Transverse colon (tissue), 4 donors: ENCODE data around the gene RTP5. TPM values are rescaled to one million over a fixed set of nuclear protein-coding genes. Genes with fewer than 3 reads are reported as not detected.

Experiments used
- DNase-seq: peaks from one replicate; pipeline ENCODE4 v3.0.0-alpha.2; 2019
- H3K27ac ChIP-seq, 4 donors: fragments of 200-600 bp; sonication (generic); 2 replicates each; pipeline ENCODE4 v1.5.1; 2016 to 2018; ENCODE audit warnings: inconsistent platforms in 4 of 4
- H3K27me3 ChIP-seq: fragments of 200-600 bp; sonication (generic); 2 replicates; pipeline ENCODE4 v1.5.1; 2017; ENCODE audit warnings: inconsistent platforms
- H3K36me3 ChIP-seq, 4 donors: fragments of 200-600 bp; sonication (generic); 2 replicates each; pipeline ENCODE4 v1.5.1; 2017 to 2019; ENCODE audit warnings: inconsistent platforms in 4 of 4
- H3K4me1 ChIP-seq, 4 donors: fragments of 200-600 bp; sonication (generic); 2 replicates each; pipeline ENCODE4 v1.5.1; 2017 to 2020; ENCODE audit warnings: inconsistent platforms in 4 of 4
- H3K4me3 ChIP-seq, 4 donors: fragments of 200-600 bp; sonication (generic); 1 replicate in 1 of 4; 2 replicates in 3 of 4; pipeline versions ENCODE4 v1.5.1 to v1.6.1; 2017 to 2019; ENCODE audit warnings: inconsistent platforms in 4 of 4
- H3K9me3 ChIP-seq, 2 donors: fragments of 200-600 bp; sonication (generic); 2 replicates each; pipeline ENCODE4 v1.5.1; 2017 to 2019; ENCODE audit warnings: inconsistent platforms in 2 of 2
- CTCF ChIP-seq, 5 experiments: fragments of 200-600 bp in 3 of 5; fragments of 450-650 bp in 2 of 5; sonication (generic) in 3 of 5; IDR thresholded peaks; 1 replicate in 2 of 5; 2 replicates in 3 of 5; pipeline ENCODE4 v1.5.1; 2016 to 2017; ENCODE audit warnings: antibody characterized with exemption in 5 of 5, inconsistent platforms in 3 of 5, mild to moderate bottlenecking in 2 of 5, moderate library complexity in 1 of 5
- EP300 ChIP-seq: sonication (generic); formaldehyde crosslinking; IDR thresholded peaks from one replicate; pipeline ENCODE4 v1.6.1; 2017; ENCODE audit warnings: antibody characterized with exemption, low read depth
- POLR2A ChIP-seq: fragments of 450-650 bp; IDR thresholded peaks from one replicate; pipeline ENCODE4 v1.6.1; 2016; ENCODE audit warnings: antibody characterized with exemption, mild to moderate bottlenecking, moderate library complexity
- POLR2AphosphoS5 ChIP-seq, 3 donors: sonication (generic); formaldehyde crosslinking; IDR thresholded peaks; one replicate each; pipeline ENCODE4 v1.6.1; 2016; ENCODE audit warnings: antibody characterized with exemption in 3 of 3
- WGBS, 2 donors: methylation state at CpG; one replicate each; pipeline ENCODE4 v1.1.5; 2018; ENCODE audit warnings: low coverage in 1 of 2; 5-methylcytosine and 5-hydroxymethylcytosine counted together
- in situ Hi-C, 4 donors: fragments of 200-750 bp; cut with MboI; loops; one replicate each; pipeline versions ENCODE4 v1.15.0 to v1.15.1; 2017; ENCODE audit warnings: low sequenced_read_pairs in 3 of 4, low pct_ligation_motif_present in 1 of 4, low pct_unique_long_range_greater_than_20kb in 1 of 4
- intact Hi-C: fragments of 100-400 bp; cut with DNase I; formaldehyde crosslinking; loops from one replicate; pipeline ENCODE4 v1.15.1; 2023; ENCODE audit warnings: low total_unique reads
- total RNA-seq, 4 donors: library from RNA; depleted of rRNA; stranded (reverse); fragments of >200 nt; gene quantifications; one replicate each; pipeline ENCODE4 v1.1.0, GENCODE V29; 2016

The RTP5 gene
- total RNA-seq, 4 donors from 2014 or later = 0.16 TPM; not detected in 3

- intact Hi-C loops (no loop called here), in situ Hi-C loops (no loop called here)
- DNase-seq = no peak
- Histone ChIP-seq H3K27me3 (peaks cover 59% of the 10 kb centered on the region), H3K9me3 (no peaks in the 10 kb centered on the region), H3K27ac (no peak overlapping the region), H3K4me1 (peaks cover 0 to 2% (median under 1%) of the 10 kb centered on the region in 4 donors), H3K36me3 (no peaks in the 10 kb centered on the region), H3K4me3 (no peak overlapping the region)
- no peak for TF ChIP-seq POLR2A
- no peak for TF ChIP-seq POLR2AphosphoS5 (IDR thresholded peaks at IDR 0.05)
- TF ChIP-seq EP300 = no peak
- no peak for TF ChIP-seq CTCF (IDR thresholded peaks at IDR 0.05)
- 78 to 89% methylated on average over 3 of the region's 3 CpGs for WGBS, 2 donors
Observed at GRCh38 chr2:241865416-241865956, 4.0 kb upstream of the RTP5 start.

DNA sequence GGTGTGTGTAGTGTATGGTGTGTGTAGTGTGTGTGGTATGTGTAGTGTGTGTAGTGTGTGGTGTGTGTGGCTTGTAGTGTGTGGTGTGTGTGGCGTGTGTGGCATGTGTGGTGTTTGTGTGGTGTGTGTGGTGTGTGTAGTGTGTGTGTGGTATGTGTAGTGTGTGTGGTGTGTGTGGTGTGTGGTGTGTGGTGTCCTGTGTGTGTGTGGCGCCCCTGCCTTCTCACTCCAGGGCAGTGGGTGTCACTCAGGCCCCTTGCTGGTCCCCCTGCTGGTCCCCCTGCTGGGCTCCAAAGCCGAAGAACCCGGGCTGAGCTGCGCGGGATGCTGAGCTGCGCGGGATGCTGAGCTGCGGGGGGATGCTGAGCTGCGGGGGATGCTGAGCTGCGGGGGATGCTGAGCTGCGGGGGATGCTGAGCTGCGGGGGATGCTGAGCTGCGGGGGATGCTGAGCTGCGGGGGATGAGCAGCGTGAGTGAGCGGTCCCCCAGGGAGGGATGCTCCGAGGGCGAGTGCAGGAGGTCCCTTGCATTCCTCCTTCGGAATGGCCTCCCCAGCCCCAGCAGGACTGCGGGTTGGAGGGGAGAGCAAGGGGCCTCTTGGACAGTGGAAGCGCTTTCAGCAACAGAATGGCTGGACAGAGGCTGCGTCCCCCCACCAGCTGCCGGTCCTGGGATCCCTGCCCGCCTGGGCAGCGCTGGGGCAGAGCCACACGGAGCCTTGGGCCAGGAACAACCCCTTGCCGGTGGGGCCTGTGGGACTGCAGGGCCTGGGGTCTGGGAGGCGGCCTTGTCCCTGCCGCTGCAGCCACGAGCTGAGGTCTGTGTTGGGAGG, 3.4 kb upstream of the RTP5 start:
- DNase-seq = no peak
- peaks cover 60% of the 10 kb centered on the region for H3K27me3 ChIP-seq
- intact Hi-C loops = no loop called here

DNA sequence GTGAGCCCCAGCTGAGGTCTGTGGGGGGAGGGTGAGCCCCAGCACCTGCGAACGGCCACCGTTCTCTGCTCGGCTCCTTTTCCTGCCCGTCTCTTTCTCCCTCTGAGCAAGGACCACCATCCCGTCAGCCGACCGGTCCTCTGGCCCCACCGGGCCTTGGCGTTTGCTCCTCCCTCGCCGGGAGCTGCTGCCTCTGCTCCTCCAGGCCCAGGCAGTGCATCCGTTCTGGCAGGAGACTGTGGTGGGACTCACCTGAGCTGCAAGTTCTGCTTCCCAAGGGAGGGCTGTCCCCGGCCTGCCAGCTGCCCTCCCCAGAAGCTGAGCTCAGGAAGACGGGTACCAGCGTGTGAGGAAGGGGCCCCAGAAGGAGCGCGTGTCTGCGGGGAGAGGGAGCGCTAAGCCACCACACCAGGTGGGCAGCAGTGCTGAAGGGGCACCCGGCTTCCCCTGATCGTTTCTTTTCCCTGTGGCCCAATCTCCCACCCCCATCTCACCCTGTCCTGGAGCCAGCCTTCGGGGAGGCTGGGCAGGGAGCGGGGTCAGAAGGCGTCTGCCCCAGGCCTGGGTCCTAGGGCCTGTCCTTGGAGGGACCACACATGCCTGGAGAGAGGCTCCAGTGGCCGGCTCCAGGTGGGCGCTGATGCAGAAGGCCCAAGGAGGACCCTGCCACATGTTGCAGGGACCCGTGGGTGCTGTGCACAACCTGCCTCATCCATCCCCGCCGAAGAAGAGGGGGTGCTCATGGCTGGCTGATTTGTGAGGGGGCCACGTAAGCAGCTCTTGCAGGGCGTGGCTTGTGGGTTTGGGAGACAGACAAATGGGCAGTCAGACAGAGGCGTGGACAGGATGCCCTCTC, 2.5 kb upstream of the RTP5 start:
- no peak overlapping the region for H3K4me3 ChIP-seq
- 65% methylated on average over 33 of the region's 33 CpGs; no CpG with 5 or more reads in 1 of the 2 donors for WGBS, 2 donors
- no peaks in the 10 kb centered on the region for H3K36me3 ChIP-seq
- no peak overlapping the region for H3K27ac ChIP-seq
- H3K4me1 ChIP-seq = no peaks in the 10 kb centered on the region
- TF ChIP-seq EP300 = no peak
- no peak for TF ChIP-seq POLR2AphosphoS5 (IDR thresholded peaks at IDR 0.05)
- no peak for TF ChIP-seq POLR2A
- no peak for TF ChIP-seq CTCF (IDR thresholded peaks at IDR 0.05)
- in situ Hi-C loops = no loop called here
- H3K27me3 ChIP-seq = peaks cover 59% of the 10 kb centered on the region
- no peaks in the 10 kb centered on the region for H3K9me3 ChIP-seq
- DNase-seq = no peak
- intact Hi-C loops = no loop called here

More for the DNA sequence above, 3.4 kb upstream of the RTP5 start:
- H3K9me3 ChIP-seq = no peaks in the 10 kb centered on the region
- no peak overlapping the region for H3K27ac ChIP-seq
- in situ Hi-C loops = no loop called here
- TF ChIP-seq CTCF (IDR thresholded peaks at IDR 0.05) = no peak
- no peak for TF ChIP-seq EP300
- TF ChIP-seq POLR2AphosphoS5 (IDR thresholded peaks at IDR 0.05) = no peak
- no peak for TF ChIP-seq POLR2A
- no peak overlapping the region for H3K4me3 ChIP-seq
- 24 to 56% methylated on average over 1 to 25 of the region's 31 CpGs for WGBS, 2 donors
- no peaks in the 10 kb centered on the region for H3K36me3 ChIP-seq
- no peaks in the 10 kb centered on the region for H3K4me1 ChIP-seq
